Nephron progenitor cell (in vitro differentiated cells): ENCODE measurements around the gene PCBP2.

Experiments used
- DNase-seq: peaks from one replicate; pipeline ENCODE4 v3.0.0; 2021
- H3K27ac Mint-ChIP-seq: 2 replicates; pipeline ENCODE4 v1.8.0; 2021; ENCODE audit warnings: mild to moderate bottlenecking, moderate library complexity, mixed read lengths
- H3K27me3 Mint-ChIP-seq: 2 replicates; pipeline ENCODE4 v1.8.0; 2021; ENCODE audit warnings: mild to moderate bottlenecking, low read depth, mixed read lengths; ENCODE audit not compliant: poor library complexity
- H3K36me3 Mint-ChIP-seq: 2 replicates; pipeline ENCODE4 v1.8.0; 2021; ENCODE audit warnings: low read depth, mixed read lengths
- H3K4me1 Mint-ChIP-seq: 2 replicates; pipeline ENCODE4 v1.8.0; 2021; ENCODE audit warnings: mixed read lengths
- H3K4me3 Mint-ChIP-seq: 2 replicates; pipeline ENCODE4 v1.8.0; 2021; ENCODE audit warnings: mild to moderate bottlenecking, moderate library complexity, mixed read lengths
- H3K9me3 Mint-ChIP-seq: 2 replicates; pipeline ENCODE4 v1.8.0; 2021; ENCODE audit warnings: mild to moderate bottlenecking, moderate library complexity, mixed read lengths
- CTCF ChIP-seq: fragments of 200-600 bp; sonication (generic); IDR thresholded peaks from 2 replicates; pipeline ENCODE4 v1.5.0; 2021; ENCODE audit warnings: antibody characterized with exemption

The PCBP2 gene

GRCh38 chr12:53463802-53464560, 12.1 kb downstream of the PCBP2 start:
- no peak overlapping the region for H3K27ac Mint-ChIP-seq
- no peak for DNase-seq
- H3K9me3 Mint-ChIP-seq: no peaks in the 10 kb centered on the region
- H3K4me3 Mint-ChIP-seq: no peak overlapping the region
- H3K36me3 Mint-ChIP-seq: peaks cover 86% of the 10 kb centered on the region
- H3K27me3 Mint-ChIP-seq: no peaks in the 10 kb centered on the region
- H3K4me1 Mint-ChIP-seq: peaks cover 43% of the 10 kb centered on the region
- TF ChIP-seq CTCF: no peak

DNA sequence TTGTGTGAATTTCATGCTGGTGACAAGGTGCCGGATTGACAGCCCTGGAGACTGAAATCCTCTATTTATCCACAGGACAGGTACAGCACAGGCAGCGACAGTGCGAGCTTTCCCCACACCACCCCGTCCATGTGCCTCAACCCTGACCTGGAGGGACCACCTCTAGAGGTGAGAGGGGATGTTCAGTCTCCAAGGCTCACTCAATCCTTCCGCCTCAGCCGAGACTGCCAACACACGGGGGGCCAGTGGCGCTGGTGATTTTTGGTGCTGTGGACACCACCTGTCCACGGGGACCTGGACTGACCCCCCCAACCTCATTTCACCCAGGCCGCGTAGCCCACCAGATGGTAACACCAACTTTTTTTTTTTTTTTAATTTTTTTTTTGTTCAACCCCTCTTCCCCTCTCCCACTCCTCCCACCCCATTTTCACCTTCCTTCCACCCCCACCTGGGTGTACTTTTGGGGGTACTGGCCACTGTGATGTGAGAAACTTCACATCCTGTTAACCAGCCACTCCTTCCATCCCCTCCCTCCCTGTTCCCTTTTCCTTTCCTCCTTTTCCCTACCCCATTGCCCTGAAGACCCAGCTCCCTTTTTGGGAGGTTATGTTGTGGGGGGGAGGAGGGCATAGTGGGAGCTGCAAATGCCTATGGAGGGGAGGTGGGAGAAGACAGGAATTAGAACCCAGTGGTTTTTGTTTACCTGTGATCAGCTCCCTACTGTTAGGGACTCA, 12.9 kb downstream of the PCBP2 start:
- Mint-ChIP-seq H3K9me3 (no peaks in the 10 kb centered on the region), H3K27me3 (no peaks in the 10 kb centered on the region), H3K36me3 (peaks cover 79% of the 10 kb centered on the region), H3K4me1 (peaks cover 37% of the 10 kb centered on the region), H3K4me3 (no peak overlapping the region), H3K27ac (peak overlapping the region; percentile 91)
- no peak for DNase-seq
- no peak for TF ChIP-seq CTCF

DNA sequence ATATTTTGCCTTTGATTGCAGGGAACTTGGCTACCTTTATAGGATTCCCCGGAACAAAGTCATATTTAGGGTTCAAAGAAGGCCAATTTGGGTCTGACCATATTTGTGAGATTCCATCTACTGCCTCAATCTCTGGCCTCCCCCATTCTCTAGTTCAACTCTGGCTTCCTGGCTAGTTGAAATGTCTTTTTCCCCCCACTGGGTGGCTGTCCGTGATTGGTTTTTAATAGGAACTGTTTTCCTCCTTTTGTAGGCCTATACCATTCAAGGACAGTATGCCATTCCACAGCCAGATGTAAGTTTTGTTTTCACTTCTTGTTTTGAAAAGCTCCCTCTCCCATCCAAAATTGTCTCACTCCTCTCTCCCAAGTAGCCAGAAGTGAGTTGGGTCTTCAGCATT, 13.8 kb downstream of the PCBP2 start:
- Mint-ChIP-seq H3K27ac (peak overlapping the region; percentile 91), H3K9me3 (no peaks in the 10 kb centered on the region), H3K4me1 (peaks cover 31% of the 10 kb centered on the region), H3K4me3 (no peak overlapping the region), H3K36me3 (peaks cover 75% of the 10 kb centered on the region), H3K27me3 (no peaks in the 10 kb centered on the region)
- no peak for DNase-seq
- no peak for TF ChIP-seq CTCF

- no peaks in the 10 kb centered on the region for H3K27me3 Mint-ChIP-seq
- peak overlapping the region; percentile 95 for H3K27ac Mint-ChIP-seq
- TF ChIP-seq CTCF: no peak
- peaks cover 74% of the 10 kb centered on the region for H3K36me3 Mint-ChIP-seq
- no peak overlapping the region for H3K4me3 Mint-ChIP-seq
- DNase-seq: no peak
- no peaks in the 10 kb centered on the region for H3K9me3 Mint-ChIP-seq
- H3K4me1 Mint-ChIP-seq: peaks cover 30% of the 10 kb centered on the region
Observed at GRCh38 chr12:53466640-53467039, 14.7 kb downstream of the PCBP2 start.

GRCh38 chr12:53467082-53467481, 15.2 kb downstream of the PCBP2 start:
- H3K27ac Mint-ChIP-seq: peak overlapping the region; percentile 95
- no peak for TF ChIP-seq CTCF
- no peaks in the 10 kb centered on the region for H3K27me3 Mint-ChIP-seq
- no peak for DNase-seq
- no peak overlapping the region for H3K4me3 Mint-ChIP-seq
- no peaks in the 10 kb centered on the region for H3K9me3 Mint-ChIP-seq
- peaks cover 74% of the 10 kb centered on the region for H3K36me3 Mint-ChIP-seq
- peaks cover 33% of the 10 kb centered on the region for H3K4me1 Mint-ChIP-seq
